Neural progenitor cell (in vitro differentiated cells): Measurements from ENCODE around the gene TPP1.

Experiments used
- EZH2 ChIP-seq: fragments of 200-600 bp; sonication (generic); IDR thresholded peaks from 2 replicates; pipeline ENCODE4 v1.6.1; 2017; ENCODE audit warnings: antibody characterized with exemption, mild to moderate bottlenecking, moderate library complexity
- EZH2phosphoT487 ChIP-seq: fragments of 200-600 bp; sonication (generic); IDR thresholded peaks from 2 replicates; pipeline ENCODE4 v1.6.1; 2017; ENCODE audit warnings: antibody characterized with exemption
- TF ChIP-seq, protein P1 (sequence below): fragments of 200-600 bp; sonication (generic); IDR thresholded peaks from 2 replicates; pipeline ENCODE4 v1.5.1; 2017; ENCODE audit warnings: antibody characterized with exemption, mild to moderate bottlenecking

DNA sequence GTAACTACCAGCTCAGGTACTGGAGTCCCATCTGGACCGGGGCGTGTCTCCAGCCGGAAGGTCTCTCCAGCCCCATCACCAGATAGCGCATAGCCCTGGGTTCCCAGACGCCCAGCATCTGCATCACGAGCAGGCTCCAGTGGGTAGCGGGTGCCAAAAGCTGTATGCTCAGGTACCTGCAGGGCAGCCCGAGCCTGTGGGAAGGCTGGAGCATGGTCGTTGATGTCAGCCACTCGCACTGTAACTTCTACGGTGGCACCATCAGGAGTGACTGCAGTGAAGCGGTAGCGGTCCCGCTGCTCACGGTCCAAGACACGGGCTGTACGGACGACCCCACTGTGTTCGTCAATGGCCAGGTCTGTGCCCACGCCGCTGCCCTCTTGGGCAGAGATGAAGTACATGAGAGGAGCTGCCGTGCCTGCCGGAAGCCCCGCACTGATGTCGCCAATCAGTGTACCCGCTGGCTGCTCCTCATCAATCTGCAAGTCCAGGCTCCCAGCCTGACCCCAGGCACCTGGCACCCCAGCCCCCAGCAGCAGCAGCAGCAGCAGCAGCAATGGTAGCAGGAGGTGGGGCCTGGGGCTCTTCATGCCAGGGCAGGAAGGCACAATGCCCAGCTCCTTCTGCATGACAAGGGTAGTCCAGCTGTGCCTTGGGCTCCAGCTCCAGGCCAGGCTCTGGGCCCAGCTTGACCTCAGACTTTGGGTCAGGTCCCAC, 21.9 kb upstream of the TPP1 start:
- TF ChIP-seq, protein P1, sequence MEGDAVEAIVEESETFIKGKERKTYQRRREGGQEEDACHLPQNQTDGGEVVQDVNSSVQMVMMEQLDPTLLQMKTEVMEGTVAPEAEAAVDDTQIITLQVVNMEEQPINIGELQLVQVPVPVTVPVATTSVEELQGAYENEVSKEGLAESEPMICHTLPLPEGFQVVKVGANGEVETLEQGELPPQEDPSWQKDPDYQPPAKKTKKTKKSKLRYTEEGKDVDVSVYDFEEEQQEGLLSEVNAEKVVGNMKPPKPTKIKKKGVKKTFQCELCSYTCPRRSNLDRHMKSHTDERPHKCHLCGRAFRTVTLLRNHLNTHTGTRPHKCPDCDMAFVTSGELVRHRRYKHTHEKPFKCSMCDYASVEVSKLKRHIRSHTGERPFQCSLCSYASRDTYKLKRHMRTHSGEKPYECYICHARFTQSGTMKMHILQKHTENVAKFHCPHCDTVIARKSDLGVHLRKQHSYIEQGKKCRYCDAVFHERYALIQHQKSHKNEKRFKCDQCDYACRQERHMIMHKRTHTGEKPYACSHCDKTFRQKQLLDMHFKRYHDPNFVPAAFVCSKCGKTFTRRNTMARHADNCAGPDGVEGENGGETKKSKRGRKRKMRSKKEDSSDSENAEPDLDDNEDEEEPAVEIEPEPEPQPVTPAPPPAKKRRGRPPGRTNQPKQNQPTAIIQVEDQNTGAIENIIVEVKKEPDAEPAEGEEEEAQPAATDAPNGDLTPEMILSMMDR, result no peak
- TF ChIP-seq EZH2 (no peak), EZH2phosphoT487 (no peak)
